H1 (cell line): Measurements from ENCODE around the gene SEC14L3.

ENCODE experiments used
- ASH2L ChIP-seq: fragments of 200-600, 300-600 bp; sonication (generic); IDR thresholded peaks from one replicate; pipeline ENCODE4 v1.7.1; 2017; ENCODE audit warnings: low read length
- EGR1 ChIP-seq: IDR thresholded peaks from 2 replicates; pipeline ENCODE4 v1.6.1; 2011; ENCODE audit warnings: low read depth, low read length, borderline replicate concordance
- MAX ChIP-seq: IDR thresholded peaks from 2 replicates; pipeline ENCODE4 v1.6.1; 2012; ENCODE audit warnings: inconsistent platforms
- POLR2A ChIP-seq, 2 experiments: IDR thresholded peaks; 1 replicate in 1 of 2; 2 replicates in 1 of 2; pipeline ENCODE4 v1.6.1; 2011; ENCODE audit warnings: low read depth in 2 of 2, low read length in 2 of 2, mild to moderate bottlenecking in 2 of 2; ENCODE audit errors: control extremely low read depth in 1 of 2
- POLR2AphosphoS5 ChIP-seq: IDR thresholded peaks from 2 replicates; pipeline ENCODE4 v1.6.1; 2011; ENCODE audit warnings: low read depth, low read length
- POU5F1 ChIP-seq: IDR thresholded peaks from 2 replicates; pipeline ENCODE4 v1.6.1; 2011; ENCODE audit warnings: low read depth, mild to moderate bottlenecking, low read length, moderate library complexity
- SUZ12 ChIP-seq: fragments of 200-600 bp; sonication (generic); IDR thresholded peaks from 2 replicates; pipeline ENCODE4 v1.6.1; 2012; ENCODE audit warnings: mild to moderate bottlenecking, inconsistent platforms, low read length, moderate library complexity, mixed read lengths
- TF ChIP-seq, protein P1 (sequence below), 3 experiments: IDR thresholded peaks; 1 replicate in 2 of 3; 2 replicates in 1 of 3; pipeline versions ENCODE4 v1.5.1 to v1.6.1; 2011; ENCODE audit warnings: low read length in 3 of 3, mild to moderate bottlenecking in 3 of 3, inconsistent platforms in 2 of 3, low read depth in 1 of 3, moderate library complexity in 1 of 3; ENCODE audit not compliant: insufficient read depth in 1 of 3; ENCODE audit errors: control extremely low read depth in 1 of 3

GRCh38 chr22:30497466-30498150, 25.8 kb upstream of the SEC14L3 start:
- TF ChIP-seq POLR2AphosphoS5 (no peak), MAX (no peak), EGR1 (no peak), POLR2A (IDR thresholded peaks at IDR 0.05; ENCODE audit: control extremely low read depth in 1 of 2, low read depth in 2 of 2, low read length in 2 of 2) (no peak), SUZ12 (no peak), ASH2L (no peak), POU5F1 (no peak)
- TF ChIP-seq, protein P1, sequence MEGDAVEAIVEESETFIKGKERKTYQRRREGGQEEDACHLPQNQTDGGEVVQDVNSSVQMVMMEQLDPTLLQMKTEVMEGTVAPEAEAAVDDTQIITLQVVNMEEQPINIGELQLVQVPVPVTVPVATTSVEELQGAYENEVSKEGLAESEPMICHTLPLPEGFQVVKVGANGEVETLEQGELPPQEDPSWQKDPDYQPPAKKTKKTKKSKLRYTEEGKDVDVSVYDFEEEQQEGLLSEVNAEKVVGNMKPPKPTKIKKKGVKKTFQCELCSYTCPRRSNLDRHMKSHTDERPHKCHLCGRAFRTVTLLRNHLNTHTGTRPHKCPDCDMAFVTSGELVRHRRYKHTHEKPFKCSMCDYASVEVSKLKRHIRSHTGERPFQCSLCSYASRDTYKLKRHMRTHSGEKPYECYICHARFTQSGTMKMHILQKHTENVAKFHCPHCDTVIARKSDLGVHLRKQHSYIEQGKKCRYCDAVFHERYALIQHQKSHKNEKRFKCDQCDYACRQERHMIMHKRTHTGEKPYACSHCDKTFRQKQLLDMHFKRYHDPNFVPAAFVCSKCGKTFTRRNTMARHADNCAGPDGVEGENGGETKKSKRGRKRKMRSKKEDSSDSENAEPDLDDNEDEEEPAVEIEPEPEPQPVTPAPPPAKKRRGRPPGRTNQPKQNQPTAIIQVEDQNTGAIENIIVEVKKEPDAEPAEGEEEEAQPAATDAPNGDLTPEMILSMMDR (IDR thresholded peaks at IDR 0.05; ENCODE audit: control extremely low read depth in 1 of 3, insufficient read depth in 1 of 3, low read depth in 1 of 3, low read length in 3 of 3), result no peak
